Pancreas (tissue), 10 donors: Measurements from ENCODE around the gene PRR5. TPM values are rescaled to one million over a fixed set of nuclear protein-coding genes. Genes with fewer than 3 reads are reported as not detected.

Experiments
- ATAC-seq, 4 donors: fragments of 200-7000 bp; cut with Tn5 transposase; one replicate each; pipeline versions ENCODE4 v1.8.0 to v1.9.1; 2020; ENCODE audit warnings: mild to moderate bottlenecking in 4 of 4, moderate library complexity in 4 of 4
- DNase-seq, 6 donors: peaks; one replicate each; pipeline ENCODE4 v3.0.0-alpha.2; 2020
- FAIRE-seq: peaks from 2 replicates; lab custom pipeline; 2012; peaks lifted over from hg19 to GRCh38; lab: Jason Lieb, UNC
- H3K27ac ChIP-seq, 4 donors: fragments of 200-600 bp; sonication (generic); 1 replicate in 3 of 4; 2 replicates in 1 of 4; pipeline versions ENCODE4 v1.5.0 to v1.8.0; 2020
- H3K27me3 ChIP-seq, 4 donors: fragments of 200-600 bp; one replicate each; pipeline ENCODE4 v1.8.0; 2021
- H3K36me3 ChIP-seq, 3 donors: fragments of 200-600 bp; sonication (generic) in 1 of 3; one replicate each; pipeline versions ENCODE4 v1.5.0 to v1.8.0; 2020 to 2021
- H3K4me1 ChIP-seq, 3 donors: fragments of 200-600 bp; one replicate each; pipeline ENCODE4 v1.8.0; 2021
- H3K4me3 ChIP-seq, 4 donors: fragments of 200-600 bp; sonication (generic) in 2 of 4; one replicate each; pipeline versions ENCODE4 v1.5.0 to v1.8.0; 2020 to 2021
- H3K9me3 ChIP-seq, 4 donors: fragments of 200-600 bp; one replicate each; pipeline ENCODE4 v1.8.0; 2021
- CTCF ChIP-seq, 4 donors: fragments of 200-600 bp; sonication (generic) in 3 of 4; IDR thresholded peaks; one replicate each; pipeline versions ENCODE4 v1.5.0 to v1.8.0; 2021; ENCODE audit warnings: antibody characterized with exemption in 4 of 4
- WGBS, 2 donors: extraction: QIAGEN DNeasy Blood & Tissue Kit; methylation state at CpG; one replicate each; pipeline ENCODE4 v1.1.7; 2013; 5-methylcytosine and 5-hydroxymethylcytosine counted together
- intact Hi-C, 3 donors: fragments of 100-400 bp; cut with DNase I; formaldehyde crosslinking; loops; one replicate each; pipeline versions ENCODE4 v1.11.1 to v1.14.2; 2022
- polyA plus RNA-seq, 2 donors: library from polyadenylated mRNA; stranded (reverse); fragments of 200-250 nt; gene quantifications; one replicate each; pipeline ENCODE4 v1.2.3, GENCODE V29; 2013
- total RNA-seq, 6 donors: library from RNA; stranded (reverse); fragmentation: NEBNext Ultra II Directional in 4 of 6; extraction: Animal tissue kit (Norgen Biotek cat#: 25700) in 4 of 6; gene quantifications; one replicate each; pipeline versions ENCODE4 v1.2.1 to v1.2.4, GENCODE V29; 2021 to 2023
- donor health status: healthy with polysubstance abuse.
- donor health status: DM: no; HTN: no; CAD: no; lungs with moderate emphysema.
- donor health status: DM: no; HTN: no; CAD: no.
- donor health status: control.
- donor health status: control.
- donor health status: Bipolar disorder and iron deficiency.
- donor health status: DM: yes; HTN: yes; CAD: no.
- donor health status: DM: no; HTN: no; CAD: no.
- donor health status: DM: no; HTN: no; CAD: no.
- donor health status: DM: yes; HTN: yes; CAD: no.

The PRR5 gene
- total and polyA plus RNA-seq, 8 donors: 7.0 to 23.0 (median 10.1) TPM

- Histone ChIP-seq H3K4me1 (peaks cover 0 to 5% (median 0%) of the 10 kb centered on the region in 3 donors), H3K27ac (no peak overlapping the region), H3K4me3 (no peak overlapping the region), H3K36me3 (peaks cover 0 to 3% (median 0%) of the 10 kb centered on the region in 3 donors), H3K9me3 (no peaks in the 10 kb centered on the region), H3K27me3 (no peaks in the 10 kb centered on the region)
- ATAC-seq (no peak), FAIRE-seq (no peak), DNase-seq (no peak)
- intact Hi-C loops: no loop called here
- no peak for TF ChIP-seq CTCF (IDR thresholded peaks at IDR 0.05)
- WGBS, 2 donors: 88 to 91% methylated on average over 13 of the region's 13 CpGs
These were observed 25.7 kb downstream of the PRR5 start for GRCh38 chr22:44727709-44728108.

- WGBS, 2 donors: 77 to 79% methylated on average over 21 of the region's 21 CpGs
- no peak overlapping the region for H3K27ac ChIP-seq
- TF ChIP-seq CTCF (IDR thresholded peaks at IDR 0.05): no peak
- ATAC-seq (peak in 3 of 4 donors; percentile 8 to 33 (median 13)), DNase-seq (peak in 1 of 6 donors; percentile 72), FAIRE-seq (no peak)
- H3K27me3 ChIP-seq: no peaks in the 10 kb centered on the region
- no peaks in the 10 kb centered on the region for H3K9me3 ChIP-seq
- peaks cover 0 to 3% (median 0%) of the 10 kb centered on the region in 3 donors for H3K36me3 ChIP-seq
- H3K4me1 ChIP-seq: peaks cover 0 to 5% (median 0%) of the 10 kb centered on the region in 3 donors
- no peak overlapping the region for H3K4me3 ChIP-seq
- intact Hi-C loops: no loop called here
These were observed 26.8 kb downstream of the PRR5 start for GRCh38 chr22:44728761-44729324.

- Histone ChIP-seq H3K27me3 (no peaks in the 10 kb centered on the region), H3K9me3 (no peaks in the 10 kb centered on the region), H3K36me3 (peaks cover 0 to 3% (median 0%) of the 10 kb centered on the region in 3 donors), H3K4me1 (peaks cover 0 to 5% (median 0%) of the 10 kb centered on the region in 3 donors), H3K27ac (no peak overlapping the region), H3K4me3 (no peak overlapping the region)
- ATAC-seq (peak in 3 of 4 donors; percentile 31 to 47 (median 41)), FAIRE-seq (no peak), DNase-seq (peak in 1 of 6 donors; percentile 67)
- WGBS, 2 donors: 83 to 88% methylated on average over 39 of the region's 39 CpGs
- intact Hi-C loops: loop anchor here in 1 of 3 donors (5.0 kb wide), 1 partner anchor 32 kb away; no protein-coding TSS in a partner anchor
- no peak for TF ChIP-seq CTCF (IDR thresholded peaks at IDR 0.05)
These were observed 27.5 kb downstream of the PRR5 start for GRCh38 chr22:44729391-44730021.

DNA sequence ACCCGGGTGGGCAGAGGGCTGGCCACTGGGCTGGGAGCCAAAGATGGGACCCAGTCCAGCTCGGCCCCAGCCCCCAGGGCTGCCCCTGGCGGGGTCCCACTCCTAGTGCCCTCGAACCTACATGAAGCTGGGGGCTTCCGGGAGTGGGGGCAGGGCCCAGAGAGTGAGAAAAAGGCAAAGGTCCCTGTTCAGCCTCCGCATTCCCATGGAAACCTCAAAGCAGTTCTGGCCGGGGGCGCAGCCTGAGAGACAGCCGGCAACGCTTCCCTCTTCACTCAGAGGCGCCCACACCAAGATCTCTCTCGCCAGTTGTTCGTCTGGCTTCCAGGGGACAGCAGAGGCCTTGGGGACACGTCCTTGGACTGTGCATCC lies 28.0 kb downstream of the PRR5 start:
- ATAC-seq (no peak), DNase-seq (no peak), FAIRE-seq (no peak)
- no peak for TF ChIP-seq CTCF (IDR thresholded peaks at IDR 0.05)
- 82 to 84% methylated on average over 14 of the region's 14 CpGs for WGBS, 2 donors
- Histone ChIP-seq H3K4me1 (peaks cover 0 to 5% (median 0%) of the 10 kb centered on the region in 3 donors), H3K36me3 (peaks cover 0 to 3% (median 0%) of the 10 kb centered on the region in 3 donors), H3K4me3 (no peak overlapping the region), H3K27me3 (no peaks in the 10 kb centered on the region), H3K27ac (no peak overlapping the region), H3K9me3 (no peaks in the 10 kb centered on the region)
- intact Hi-C loops: loop anchor here in 1 of 3 donors (5.0 kb wide), 1 partner anchor 33 kb away; no protein-coding TSS in a partner anchor
